HG02759 (cell line): ENCODE measurements around the gene FOXP1.

ENCODE experiments used
- ATAC-seq: cut with Tn5 transposase; IDR thresholded peaks from one replicate; pipeline ENCODE4 v1.9.1; 2021; ENCODE audit warnings: mild to moderate bottlenecking, moderate library complexity; ENCODE audit not compliant: unreplicated experiment

The FOXP1 gene

GRCh38 chr3:70914862-70915261, 668.7 kb downstream of the FOXP1 start:
- ATAC-seq = no peak

GRCh38 chr3:70911719-70912118, 671.8 kb downstream of the FOXP1 start:
- no peak for ATAC-seq

- no peak for ATAC-seq
Measured at GRCh38 chr3:70905491-70905890, 678.0 kb downstream of the FOXP1 start.
